ENCODE measurements around the gene PHLPP1. TPM values are rescaled to one million over a fixed set of nuclear protein-coding genes. Genes with fewer than 3 reads are reported as not detected.

Gene PHLPP1
- total RNA-seq, 1 experiment from 2014 or later: 13.7 TPM

DNA sequence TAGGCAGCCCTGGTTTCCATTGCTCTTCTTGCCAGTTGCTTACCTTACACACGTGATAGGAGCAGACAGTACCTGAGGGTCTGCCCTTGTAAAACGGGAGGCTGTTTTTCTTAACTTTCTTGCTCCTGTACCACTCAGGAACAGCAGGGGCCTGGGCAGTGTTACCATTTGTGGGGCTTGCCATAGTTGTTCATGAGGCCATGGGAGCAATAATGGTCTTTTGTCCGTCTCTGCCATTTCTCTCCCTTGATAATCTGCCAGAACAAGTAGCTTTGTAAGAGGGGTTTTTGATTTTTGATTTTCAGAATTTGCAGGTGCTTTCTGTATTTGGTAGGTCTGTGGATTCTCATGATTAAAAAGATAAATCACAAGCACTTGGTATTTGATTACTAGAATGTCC, 259.0 kb downstream of the PHLPP1 start:
- CTCF ChIA-PET: no interaction called here

DNA sequence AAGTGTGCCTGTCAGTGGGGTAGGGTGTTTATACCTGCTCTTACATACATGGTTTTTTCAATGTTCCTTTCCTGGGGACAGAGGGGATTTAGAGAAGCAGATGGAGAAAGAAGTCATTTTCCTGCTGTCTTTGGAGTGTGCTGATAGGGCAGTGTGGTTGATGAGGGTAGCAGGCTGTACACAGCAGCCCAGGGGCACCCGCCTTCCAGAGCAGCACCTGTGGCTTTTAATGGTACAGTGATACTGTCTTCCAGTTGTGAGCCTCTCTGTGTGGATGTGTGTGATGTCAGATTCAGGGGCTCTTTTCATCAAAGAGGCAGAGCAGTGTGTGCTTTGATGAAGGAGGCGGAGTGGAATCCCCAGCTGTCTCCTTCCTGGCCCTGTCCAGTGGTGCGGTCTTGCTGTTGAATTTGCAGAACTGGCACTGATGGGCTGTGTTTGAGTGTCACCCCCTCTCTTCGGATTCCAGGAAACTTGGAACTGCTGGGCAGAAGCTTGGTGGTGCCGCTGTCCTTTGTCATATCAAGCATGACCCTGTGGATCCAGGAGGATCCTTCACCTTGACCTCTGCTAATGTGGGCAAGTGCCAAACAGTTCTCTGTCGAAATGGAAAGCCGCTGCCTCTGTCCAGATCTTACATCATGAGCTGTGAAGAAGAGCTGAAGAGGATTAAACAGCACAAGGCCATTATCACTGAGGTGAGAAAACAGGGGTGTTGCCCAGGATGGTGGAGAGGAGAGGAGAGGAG, 259.8 kb downstream of the PHLPP1 start:
- ChIA-PET POLR2A (ENCODE audit: low non-redundant PET) (no interaction called here), CTCF (no interaction called here)
- Histone ChIP-seq H3K36me3 (ENCODE audit: insufficient read depth, low read length, poor library complexity, severe bottlenecking) (no peaks in the 10 kb centered on the region), H3K4me1 (ENCODE audit: insufficient read depth, low read length, poor library complexity, severe bottlenecking) (no peaks in the 10 kb centered on the region), H3K4me3 (ENCODE audit: low read depth, low read length, poor library complexity, severe bottlenecking) (no peak overlapping the region), H3K27ac (ENCODE audit: low read depth, low read length, poor library complexity, severe bottlenecking) (no peak overlapping the region), H3K27me3 (replicated peaks; ENCODE audit: insufficient read depth, low read depth, low read length, poor library complexity) (no peaks in the 10 kb centered on the region), H3K9me3 (ENCODE audit: low read depth, low read length, poor library complexity, severe bottlenecking) (no peaks in the 10 kb centered on the region)
- TF ChIP-seq, protein P1, sequence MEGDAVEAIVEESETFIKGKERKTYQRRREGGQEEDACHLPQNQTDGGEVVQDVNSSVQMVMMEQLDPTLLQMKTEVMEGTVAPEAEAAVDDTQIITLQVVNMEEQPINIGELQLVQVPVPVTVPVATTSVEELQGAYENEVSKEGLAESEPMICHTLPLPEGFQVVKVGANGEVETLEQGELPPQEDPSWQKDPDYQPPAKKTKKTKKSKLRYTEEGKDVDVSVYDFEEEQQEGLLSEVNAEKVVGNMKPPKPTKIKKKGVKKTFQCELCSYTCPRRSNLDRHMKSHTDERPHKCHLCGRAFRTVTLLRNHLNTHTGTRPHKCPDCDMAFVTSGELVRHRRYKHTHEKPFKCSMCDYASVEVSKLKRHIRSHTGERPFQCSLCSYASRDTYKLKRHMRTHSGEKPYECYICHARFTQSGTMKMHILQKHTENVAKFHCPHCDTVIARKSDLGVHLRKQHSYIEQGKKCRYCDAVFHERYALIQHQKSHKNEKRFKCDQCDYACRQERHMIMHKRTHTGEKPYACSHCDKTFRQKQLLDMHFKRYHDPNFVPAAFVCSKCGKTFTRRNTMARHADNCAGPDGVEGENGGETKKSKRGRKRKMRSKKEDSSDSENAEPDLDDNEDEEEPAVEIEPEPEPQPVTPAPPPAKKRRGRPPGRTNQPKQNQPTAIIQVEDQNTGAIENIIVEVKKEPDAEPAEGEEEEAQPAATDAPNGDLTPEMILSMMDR (conservative IDR thresholded peaks at IDR 0.05; ENCODE audit: low read depth, low read length): no peak
- BruUV-seq (replicated peaks): no TSS peak
- no peak for DNase-seq (ENCODE audit: low spot score)
- intact Hi-C loops (cut with micrococcal nuclease; ENCODE audit: unreplicated experiment): no loop called here

More for the DNA sequence above, 259.0 kb downstream of the PHLPP1 start:
- H3K4me1 ChIP-seq (ENCODE audit: insufficient read depth, low read length, poor library complexity, severe bottlenecking): no peaks in the 10 kb centered on the region
- no peak for DNase-seq (ENCODE audit: low spot score)
- H3K4me3 ChIP-seq (ENCODE audit: low read depth, low read length, poor library complexity, severe bottlenecking): no peak overlapping the region
- intact Hi-C loops (cut with micrococcal nuclease; ENCODE audit: unreplicated experiment): no loop called here
- no TSS peak for BruUV-seq (replicated peaks)
- no peak for TF ChIP-seq EZH2 (IDR thresholded peaks at IDR 0.05; ENCODE audit: borderline replicate concordance, low read depth, low read length, poor library complexity, severe bottlenecking)
- TF ChIP-seq, protein P1 (conservative IDR thresholded peaks at IDR 0.05; ENCODE audit: low read depth, low read length): no peak
- H3K27me3 ChIP-seq (replicated peaks; ENCODE audit: insufficient read depth, low read depth, low read length, poor library complexity): no peaks in the 10 kb centered on the region
- POLR2A ChIA-PET (ENCODE audit: low non-redundant PET): no interaction called here
- no peaks in the 10 kb centered on the region for H3K9me3 ChIP-seq (ENCODE audit: low read depth, low read length, poor library complexity, severe bottlenecking)
- H3K36me3 ChIP-seq (ENCODE audit: insufficient read depth, low read length, poor library complexity, severe bottlenecking): no peaks in the 10 kb centered on the region
- no peak overlapping the region for H3K27ac ChIP-seq (ENCODE audit: low read depth, low read length, poor library complexity, severe bottlenecking)

DNA sequence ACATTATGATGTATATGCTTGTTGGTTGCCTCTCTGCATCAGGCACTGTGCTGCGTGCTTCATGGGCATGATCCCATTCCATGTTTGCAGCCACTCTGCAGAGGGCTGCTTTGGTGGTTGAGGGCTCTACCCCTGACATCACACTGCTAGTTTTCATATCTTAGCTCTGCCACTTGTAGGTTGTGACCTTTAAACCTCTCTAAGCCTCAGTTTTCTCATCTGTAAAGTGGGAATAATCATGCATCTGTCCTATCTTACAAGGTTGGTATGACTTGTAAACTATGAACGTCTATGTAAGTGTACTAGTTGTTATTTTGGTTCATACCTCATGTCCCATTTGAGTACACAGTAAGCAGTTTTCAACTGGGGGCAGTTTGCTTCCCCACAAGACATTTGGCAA, 260.4 kb downstream of the PHLPP1 start:
- Histone ChIP-seq H3K4me3 (ENCODE audit: low read depth, low read length, poor library complexity, severe bottlenecking) (no peak overlapping the region), H3K9me3 (ENCODE audit: low read depth, low read length, poor library complexity, severe bottlenecking) (no peaks in the 10 kb centered on the region), H3K36me3 (ENCODE audit: insufficient read depth, low read length, poor library complexity, severe bottlenecking) (no peaks in the 10 kb centered on the region), H3K27ac (ENCODE audit: low read depth, low read length, poor library complexity, severe bottlenecking) (no peak overlapping the region), H3K27me3 (replicated peaks; ENCODE audit: insufficient read depth, low read depth, low read length, poor library complexity) (no peaks in the 10 kb centered on the region), H3K4me1 (ENCODE audit: insufficient read depth, low read length, poor library complexity, severe bottlenecking) (no peaks in the 10 kb centered on the region)
- no peak for TF ChIP-seq EZH2 (IDR thresholded peaks at IDR 0.05; ENCODE audit: borderline replicate concordance, low read depth, low read length, poor library complexity, severe bottlenecking)
- TF ChIP-seq, protein P1 (conservative IDR thresholded peaks at IDR 0.05; ENCODE audit: low read depth, low read length): no peak
- intact Hi-C loops (cut with micrococcal nuclease; ENCODE audit: unreplicated experiment): no loop called here
- ChIA-PET CTCF (no interaction called here), POLR2A (ENCODE audit: low non-redundant PET) (no interaction called here)
- DNase-seq (ENCODE audit: low spot score): no peak
- BruUV-seq (replicated peaks): no TSS peak
